Activated CD8-positive, alpha-beta memory T cell treated with anti-CD3 and anti-CD28 coated beads, Interleukin-2, amount 50 U/mL, for 1 hour (primary cell): ENCODE measurements around the gene GANAB.
"Not testable (repeated sequence)": the region's sequence is repeated elsewhere in the genome, so short reads cannot be mapped to it uniquely, and the experiment has no call there.

ENCODE experiments used
- DNase-seq: peaks from one replicate; pipeline ENCODE4 v3.0.0-alpha.2; 2020; ENCODE audit errors: extremely low read depth

GANAB gene

GRCh38 chr11:62601372-62602140 is 44.9 kb downstream of the GANAB start, which contains the start of gene MTA2:
Gene MTA2, minus strand, starts transcription at chr11:62601865. Its CDS starts 415 bp downstream, at chr11:62601450.
- DNase-seq: peak; percentile 97

GRCh38 chr11:62601122-62601371 is 45.4 kb downstream of the GANAB start:
- DNase-seq: no peak

GRCh38 chr11:62600367-62601121 is 45.9 kb downstream of the GANAB start:
- no peak for DNase-seq

GRCh38 chr11:62599901-62600300 is 46.5 kb downstream of the GANAB start:
- DNase-seq: no peak

GRCh38 chr11:62599069-62599696 is 47.2 kb downstream of the GANAB start:
- peak; percentile 95 for DNase-seq

GRCh38 chr11:62595124-62595523 is 51.3 kb downstream of the GANAB start:
- no peak for DNase-seq

GRCh38 chr11:62593434-62594044 is 52.9 kb downstream of the GANAB start:
- peak; percentile 55 for DNase-seq

GRCh38 chr11:62592989-62593421 is 53.4 kb downstream of the GANAB start:
- DNase-seq: no peak

- DNase-seq: no peak
Observed at GRCh38 chr11:62592146-62592815, 54.1 kb downstream of the GANAB start.

- DNase-seq: peak; percentile 96
Observed at GRCh38 chr11:62591448-62592145, 54.8 kb downstream of the GANAB start, which contains the start of gene TUT1. Gene TUT1, minus strand, starts transcription at chr11:62591523. Its CDS starts 38 bp downstream, at chr11:62591485.

- DNase-seq: no peak
Observed at GRCh38 chr11:62588966-62589637, 57.3 kb downstream of the GANAB start.

- not testable (repeated sequence) for DNase-seq
Observed at GRCh38 chr11:62585356-62585755, 61.1 kb downstream of the GANAB start.

GRCh38 chr11:62581735-62582134 is 64.7 kb downstream of the GANAB start:
- not testable (repeated sequence) for DNase-seq

GRCh38 chr11:62580959-62581715 is 65.3 kb downstream of the GANAB start:
- DNase-seq: no peak

GRCh38 chr11:62579252-62579651 is 67.2 kb downstream of the GANAB start:
- no peak for DNase-seq

GRCh38 chr11:62578541-62578940 is 67.9 kb downstream of the GANAB start:
- no peak for DNase-seq

GRCh38 chr11:62577046-62577714 is 69.2 kb downstream of the GANAB start:
- DNase-seq: no peak

- DNase-seq: no peak
Observed at GRCh38 chr11:62575837-62576236, 70.6 kb downstream of the GANAB start.

GRCh38 chr11:62575156-62575555 is 71.3 kb downstream of the GANAB start:
- no peak for DNase-seq
